Transverse colon (tissue), 4 donors: ENCODE results near the gene PRR20C.

ENCODE experiments used
- CTCF ChIP-seq, 5 experiments: fragments of 200-600 bp in 3 of 5; fragments of 450-650 bp in 2 of 5; sonication (generic) in 3 of 5; IDR thresholded peaks; 1 replicate in 2 of 5; 2 replicates in 3 of 5; pipeline ENCODE4 v1.5.1; 2016 to 2017; ENCODE audit warnings: antibody characterized with exemption in 5 of 5, inconsistent platforms in 3 of 5, mild to moderate bottlenecking in 2 of 5, moderate library complexity in 1 of 5
- EP300 ChIP-seq: sonication (generic); formaldehyde crosslinking; IDR thresholded peaks from one replicate; pipeline ENCODE4 v1.6.1; 2017; ENCODE audit warnings: antibody characterized with exemption, low read depth
- POLR2A ChIP-seq: fragments of 450-650 bp; IDR thresholded peaks from one replicate; pipeline ENCODE4 v1.6.1; 2016; ENCODE audit warnings: antibody characterized with exemption, mild to moderate bottlenecking, moderate library complexity
- POLR2AphosphoS5 ChIP-seq, 3 donors: sonication (generic); formaldehyde crosslinking; IDR thresholded peaks; one replicate each; pipeline ENCODE4 v1.6.1; 2016; ENCODE audit warnings: antibody characterized with exemption in 3 of 3

- TF ChIP-seq CTCF (IDR thresholded peaks at IDR 0.05): no peak
- no peak for TF ChIP-seq POLR2A
- TF ChIP-seq EP300: no peak
- TF ChIP-seq POLR2AphosphoS5 (IDR thresholded peaks at IDR 0.05): no peak
These were observed 17.8 kb upstream of the PRR20C start for GRCh38 chr13:57136093-57136492.
